Gastroesophageal sphincter (tissue), 4 donors: ENCODE data around the gene CYP2C8. TPM values are rescaled to one million over a fixed set of nuclear protein-coding genes. Genes with fewer than 3 reads are reported as not detected.
"Not testable (repeated sequence)": the region's sequence is repeated elsewhere in the genome, so short reads cannot be mapped to it uniquely, and the experiment has no call there.

Experiments
- ATAC-seq: fragments of 150-250 bp; one replicate; pipeline ENCODE4 v1.9.1; 2016; ENCODE audit warnings: mild to moderate bottlenecking, moderate library complexity
- H3K27ac ChIP-seq, 4 donors: fragments of 200-600 bp; sonication (generic) in 3 of 4; 1 replicate in 3 of 4; 2 replicates in 1 of 4; pipeline ENCODE4 v1.5.1; 2016 to 2019
- H3K27me3 ChIP-seq: fragments of 200-600 bp; sonication (generic); one replicate; pipeline ENCODE4 v1.5.1; 2019
- H3K36me3 ChIP-seq, 2 donors: fragments of 200-600 bp; sonication (generic); one replicate each; pipeline ENCODE4 v1.5.1; 2019; ENCODE audit warnings: control low read depth in 1 of 2
- H3K4me1 ChIP-seq, 3 donors: fragments of 200-600 bp; sonication (generic); 1 replicate in 2 of 3; 2 replicates in 1 of 3; pipeline ENCODE4 v1.5.1; 2016 to 2019; ENCODE audit warnings: control low read depth in 2 of 3
- H3K4me3 ChIP-seq, 2 donors: fragments of 200-600 bp; sonication (generic); one replicate each; pipeline ENCODE4 v1.5.1; 2019; ENCODE audit warnings: mild to moderate bottlenecking in 1 of 2, moderate library complexity in 1 of 2
- H3K9me3 ChIP-seq, 3 donors: fragments of 200-600 bp; sonication (generic); one replicate each; pipeline ENCODE4 v1.5.1; 2017 to 2019; ENCODE audit warnings: control low read depth in 2 of 3
- CTCF ChIP-seq, 4 experiments: fragments of 200-600 bp in 2 of 4; fragments of 450-650 bp in 2 of 4; sonication (generic) in 1 of 4; IDR thresholded peaks; one replicate each; pipeline ENCODE4 v1.5.1; 2017 to 2019; ENCODE audit warnings: antibody characterized with exemption in 4 of 4, mild to moderate bottlenecking in 2 of 4, moderate library complexity in 2 of 4
- EP300 ChIP-seq: sonication (generic); formaldehyde crosslinking; IDR thresholded peaks from one replicate; pipeline ENCODE4 v1.6.1; 2017; ENCODE audit warnings: antibody characterized with exemption, mild to moderate bottlenecking
- POLR2A ChIP-seq, 2 donors: fragments of 450-650 bp; IDR thresholded peaks; one replicate each; pipeline ENCODE4 v1.6.1; 2017; ENCODE audit warnings: antibody characterized with exemption in 2 of 2, mild to moderate bottlenecking in 2 of 2, moderate library complexity in 1 of 2
- POLR2AphosphoS5 ChIP-seq: sonication (generic); formaldehyde crosslinking; IDR thresholded peaks from one replicate; pipeline ENCODE4 v1.6.1; 2017; ENCODE audit warnings: antibody characterized with exemption
- WGBS, 2 donors: methylation state at CpG; one replicate each; pipeline ENCODE4 v1.1.5; 2018; ENCODE audit warnings: low coverage in 1 of 2; 5-methylcytosine and 5-hydroxymethylcytosine counted together
- total RNA-seq, 4 donors: library from RNA; depleted of rRNA; stranded (reverse); fragments of >200 nt; gene quantifications; one replicate each; pipeline ENCODE4 v1.1.0, GENCODE V29; 2016

CYP2C8 gene
- total RNA-seq, result not detected

DNA sequence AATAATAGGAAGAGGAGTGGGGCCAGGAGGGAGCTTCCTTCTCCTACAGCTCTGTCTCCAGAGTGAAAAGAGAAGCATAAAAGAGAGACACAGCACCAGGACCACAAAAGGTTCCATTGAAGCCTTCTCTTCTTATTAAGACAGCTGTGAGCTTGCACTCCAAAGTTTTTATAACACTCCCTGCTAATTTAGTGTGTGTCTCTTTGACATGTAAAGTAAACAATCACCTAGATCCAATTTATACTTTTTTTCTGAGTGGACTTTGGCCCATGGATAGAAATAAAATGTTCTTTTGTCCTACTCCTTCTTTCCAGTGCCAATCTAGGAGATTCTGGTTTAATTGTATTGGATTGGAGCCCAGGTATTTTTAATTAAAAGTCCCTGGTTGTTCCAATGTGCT, at the start of gene CYP2C8:
CYP2C8 (minus strand) TSS at position 212 of the 400 bp plus-strand sequence; CDS start at position 117, 95 bp downstream.
- Histone ChIP-seq H3K36me3 (no peaks in the 10 kb centered on the region), H3K27me3 (no peaks in the 10 kb centered on the region), H3K4me1 (no peaks in the 10 kb centered on the region), H3K4me3 (no peak within 1 kb of the TSS), H3K27ac (no peak within 1 kb of the TSS), H3K9me3 (peaks cover 0 to 5% (median 0%) of the 10 kb centered on the region in 3 donors)
- ATAC-seq, result no peak
- TF ChIP-seq CTCF (IDR thresholded peaks at IDR 0.05), result no peak
- TF ChIP-seq POLR2AphosphoS5, result no peak
- no peak for TF ChIP-seq POLR2A (IDR thresholded peaks at IDR 0.05)
- TF ChIP-seq EP300, result no peak

DNA sequence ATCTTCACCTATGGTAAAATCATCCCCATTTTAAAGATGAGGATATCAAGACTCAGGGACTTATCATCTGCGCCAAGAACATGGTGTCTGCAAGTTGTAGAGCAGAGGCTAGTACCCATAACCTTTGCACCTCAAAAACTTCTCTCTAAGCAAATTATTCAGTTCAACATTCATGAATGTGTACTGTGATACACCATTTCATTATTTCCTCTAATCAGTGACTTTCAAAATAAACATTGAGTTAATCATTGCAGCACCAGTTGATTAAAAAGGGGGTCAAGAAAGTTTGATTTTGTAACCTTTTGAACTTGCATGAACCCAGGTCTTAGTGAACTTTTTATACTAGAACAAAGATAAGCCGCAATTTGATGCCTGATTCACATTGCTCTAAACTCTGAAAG, 47.6 kb upstream of the CYP2C8 start:
- no peak overlapping the region for H3K4me3 ChIP-seq
- H3K9me3 ChIP-seq, result peaks cover 0 to 64% (median 0%) of the 10 kb centered on the region in 3 donors
- no peaks in the 10 kb centered on the region for H3K36me3 ChIP-seq
- 55 to 67% methylated on average over 2 of the region's 2 CpGs for WGBS, 2 donors
- TF ChIP-seq POLR2AphosphoS5 (no peak), POLR2A (IDR thresholded peaks at IDR 0.05) (no peak), CTCF (IDR thresholded peaks at IDR 0.05) (no peak), EP300 (no peak)
- no peaks in the 10 kb centered on the region for H3K27me3 ChIP-seq
- H3K27ac ChIP-seq, result no peak overlapping the region
- no peak for ATAC-seq
- no peaks in the 10 kb centered on the region for H3K4me1 ChIP-seq

- H3K27me3 ChIP-seq, H3K4me1 ChIP-seq, H3K36me3 ChIP-seq, H3K27ac ChIP-seq, ATAC-seq, H3K4me3 ChIP-seq: not testable (repeated sequence)
- 40% methylated on average over 2 of the region's 6 CpGs; no CpG with 5 or more reads in 1 of the 2 donors for WGBS, 2 donors
- H3K9me3 ChIP-seq, result peaks cover 0 to 19% (median 0%) of the 10 kb centered on the region in 3 donors
Observed at GRCh38 chr10:95110823-95111222, 41.5 kb upstream of the CYP2C8 start.

GRCh38 chr10:95097805-95098204, 28.5 kb upstream of the CYP2C8 start:
- ATAC-seq, result no peak
- Histone ChIP-seq H3K36me3 (no peaks in the 10 kb centered on the region), H3K4me3 (no peak overlapping the region), H3K27ac (no peak overlapping the region), H3K27me3 (no peaks in the 10 kb centered on the region), H3K9me3 (no peaks in the 10 kb centered on the region), H3K4me1 (no peaks in the 10 kb centered on the region)
- 0 to 9% methylated on average over 1 of the region's 1 CpG for WGBS, 2 donors
- TF ChIP-seq POLR2AphosphoS5 (no peak), EP300 (no peak), CTCF (IDR thresholded peaks at IDR 0.05) (no peak), POLR2A (IDR thresholded peaks at IDR 0.05) (no peak)

- ATAC-seq, result no peak
- 100% methylated on average over 1 of the region's 1 CpG; no CpG with 5 or more reads in 1 of the 2 donors for whole genome bisulfite sequencing, 2 donors
- Histone ChIP-seq H3K4me1 (no peaks in the 10 kb centered on the region), H3K27ac (no peak overlapping the region), H3K4me3 (no peak overlapping the region), H3K9me3 (no peaks in the 10 kb centered on the region), H3K36me3 (no peaks in the 10 kb centered on the region), H3K27me3 (no peaks in the 10 kb centered on the region)
- TF ChIP-seq CTCF (IDR thresholded peaks at IDR 0.05) (no peak), POLR2AphosphoS5 (no peak), EP300 (no peak), POLR2A (IDR thresholded peaks at IDR 0.05) (no peak)
Observed at GRCh38 chr10:95096143-95096542, 26.8 kb upstream of the CYP2C8 start.

DNA sequence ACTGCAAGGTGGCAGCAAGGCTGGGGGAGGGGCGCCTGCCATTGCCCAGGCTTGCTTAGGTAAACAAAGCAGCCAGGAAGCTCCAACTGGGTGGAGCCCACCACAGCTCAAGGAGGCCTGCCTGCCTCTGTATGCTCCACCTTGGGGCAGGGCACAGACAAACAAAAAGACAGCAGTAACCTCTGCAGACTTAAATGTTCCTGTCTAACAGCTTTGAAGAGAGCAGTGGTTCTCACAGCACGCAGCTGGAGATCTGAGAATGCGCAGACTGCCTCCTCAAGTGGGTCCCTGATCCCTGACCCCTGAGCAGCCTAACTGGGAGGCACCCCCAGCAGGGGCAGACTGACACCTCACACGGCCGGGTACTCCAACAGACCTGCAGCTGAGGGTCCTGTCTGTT, 10.3 kb upstream of the CYP2C8 start:
- not testable (repeated sequence) for ATAC-seq, H3K9me3 ChIP-seq
- WGBS, 2 donors, result no CpG with 5 or more reads among the region's 5 CpGs

More for the DNA sequence above, 10.3 kb upstream of the CYP2C8 start:
- not testable (repeated sequence) for H3K27ac ChIP-seq, H3K27me3 ChIP-seq, H3K4me1 ChIP-seq, H3K4me3 ChIP-seq, H3K36me3 ChIP-seq
